Measurements from ENCODE around the gene RND3. TPM values are rescaled to one million over a fixed set of nuclear protein-coding genes. Genes with fewer than 3 reads are reported as not detected.

Gene RND3
- total and polyA plus RNA-seq, 10 of the 15 experiments (the other 5 are each of a cell fraction or from before 2014, with no cell fraction given) = 0.38 to 18.3 (median 0.93) TPM

GRCh38 chr2:150438041-150438440, 49.4 kb downstream of the RND3 start:
- H4K20me1 ChIP-seq (ENCODE audit: control insufficient read depth, insufficient read depth) = no peaks in the 10 kb centered on the region
- no peaks in the 10 kb centered on the region for H3K4me1 ChIP-seq (ENCODE audit: control insufficient read depth, insufficient read depth, low read length)
- WGBS (ENCODE audit: insufficient coverage, insufficient replicate concordance, low lambda C conversion rate, missing lambda C conversion rate) = 0% methylated on average over 2 of the region's 2 CpGs
- intact Hi-C loops (cut with micrococcal nuclease; ENCODE audit: unreplicated experiment) = no loop called here
- no peaks in the 10 kb centered on the region for H3K79me2 ChIP-seq (ENCODE audit: control insufficient read depth, insufficient read depth, low read length)
- H2AFZ ChIP-seq (ENCODE audit: control insufficient read depth, low read depth, low read length) = no peak overlapping the region
- ChIA-PET POLR2A (no interaction called here), SMC1A (ENCODE audit: uncharacterized antibody, unreplicated experiment) (interaction anchor here (1.0 to 1.2 kb wide), 2 partner anchors 11 to 172 kb away, joined by 3 read pairs; no protein-coding TSS in a partner anchor), CTCF (no interaction called here), RAD21 (ENCODE audit: unreplicated experiment) (no interaction called here)
- H3K9ac ChIP-seq (ENCODE audit: control insufficient read depth, insufficient read depth, low read length) = no peak overlapping the region
- in situ Hi-C loops (cut with MboI) = no loop called here
- ATAC-seq = no peak
- FAIRE-seq = no peak
- H3K4me2 ChIP-seq (ENCODE audit: control insufficient read depth, insufficient read depth) = no peak overlapping the region
- H3K36me3 ChIP-seq (ENCODE audit: control insufficient read depth in 2 of 2, insufficient read depth in 2 of 2, low read length in 1 of 2) = no peaks in the 10 kb centered on the region
- TF ChIP-seq MYC (IDR thresholded peaks at IDR 0.05; ENCODE audit: insufficient read depth, insufficient read length, insufficient replicate concordance, low read length, severe bottlenecking) = no peak
- no peak for TF ChIP-seq LARP7 (IDR thresholded peaks at IDR 0.05)
- no peak for TF ChIP-seq ZNF217 (IDR thresholded peaks at IDR 0.05)
- TF ChIP-seq STAT3 (IDR thresholded peaks at IDR 0.05; ENCODE audit: low read depth, low read length) = no peak
- TF ChIP-seq RB1 (IDR thresholded peaks at IDR 0.05; ENCODE audit: borderline replicate concordance) = no peak
- TF ChIP-seq ZNF24 (IDR thresholded peaks at IDR 0.05) = no peak
- no peak for TF ChIP-seq ZNF687 (IDR thresholded peaks at IDR 0.05)
- no peak for TF ChIP-seq SP1 (IDR thresholded peaks at IDR 0.05; ENCODE audit: low read depth, low read length)
- no peaks in the 10 kb centered on the region for H3K9me3 ChIP-seq (replicated peaks; ENCODE audit: control insufficient read depth, insufficient read depth, low read length)
- no peak for DNase-seq (ENCODE audit: low read depth, low spot score)
- H3K27me3 ChIP-seq (replicated peaks in 1 of 2; ENCODE audit: control insufficient read depth in 2 of 2, insufficient read depth in 2 of 2, low read length in 1 of 2) = no peaks in the 10 kb centered on the region
- no TSS peak for BruUV-seq (replicated peaks)
- no peak overlapping the region for H3K27ac ChIP-seq (ENCODE audit: control insufficient read depth, insufficient read depth)
- H3K4me3 ChIP-seq = no peak overlapping the region
